HepG2 (cell line): Measurements from ENCODE around the gene NFKBIA. TPM values are rescaled to one million over a fixed set of nuclear protein-coding genes. Genes with fewer than 3 reads are reported as not detected.

Source experiments
- ATM ChIP-seq: fragments of 450-650 bp; IDR thresholded peaks from 2 replicates; pipeline ENCODE4 v1.7.1; 2017; ENCODE audit warnings: mild to moderate bottlenecking, borderline replicate concordance
- CERS6 ChIP-seq: sonication (generic); formaldehyde crosslinking; IDR thresholded peaks from 2 replicates; pipeline ENCODE4 v1.5.0; 2020; ENCODE audit warnings: missing genetic modification reagents
- DNMT1 ChIP-seq: sonication (generic); formaldehyde crosslinking; IDR thresholded peaks from 2 replicates; pipeline ENCODE4 v1.5.1; 2020; ENCODE audit warnings: mild to moderate bottlenecking, missing genetic modification reagents
- ETS1 ChIP-seq: sonication (generic); formaldehyde crosslinking; IDR thresholded peaks from 2 replicates; pipeline ENCODE4 v1.4.0; 2020; ENCODE audit warnings: missing genetic modification reagents
- JARID2 ChIP-seq: sonication (generic); formaldehyde crosslinking; IDR thresholded peaks from 2 replicates; pipeline ENCODE4 v1.8.1; 2023; ENCODE audit warnings: missing genetic modification reagents, inconsistent platforms; ENCODE audit not compliant: insufficient replicate concordance
- MED1 ChIP-seq: sonication (generic); formaldehyde crosslinking; IDR thresholded peaks from 2 replicates; pipeline ENCODE4 v1.4.0; 2020; ENCODE audit warnings: missing genetic modification reagents
- REST ChIP-seq, 2 experiments: IDR thresholded peaks; 2 replicates each; pipeline ENCODE4 v1.6.1; 2011 to 2012; ENCODE audit warnings: low read length in 2 of 2, borderline replicate concordance in 1 of 2, low read depth in 1 of 2, mild to moderate bottlenecking in 1 of 2, moderate library complexity in 1 of 2
- THYN1 ChIP-seq: sonication (generic); formaldehyde crosslinking; IDR thresholded peaks from 2 replicates; pipeline ENCODE4 v1.8.1; 2023; ENCODE audit warnings: low read depth, mild to moderate bottlenecking, moderate library complexity, missing genetic modification reagents, borderline replicate concordance
- ZBTB10 ChIP-seq: sonication (generic); formaldehyde crosslinking; IDR thresholded peaks from 2 replicates; pipeline ENCODE4 v1.4.0; 2020; ENCODE audit warnings: missing genetic modification reagents, borderline replicate concordance
- ZNF263 ChIP-seq: sonication (generic); formaldehyde crosslinking; IDR thresholded peaks from 2 replicates; pipeline ENCODE4 v1.4.0; 2020; ENCODE audit warnings: missing genetic modification reagents
- ZNF264 ChIP-seq: sonication (generic); formaldehyde crosslinking; IDR thresholded peaks from 2 replicates; pipeline ENCODE4 v1.4.0; 2020; ENCODE audit warnings: missing genetic modification reagents
- ZNF326 ChIP-seq: sonication (generic); formaldehyde crosslinking; IDR thresholded peaks from 2 replicates; pipeline ENCODE4 v1.4.0; 2020; ENCODE audit warnings: missing genetic modification reagents, borderline replicate concordance
- ZNF430 ChIP-seq: sonication (generic); formaldehyde crosslinking; IDR thresholded peaks from 2 replicates; pipeline ENCODE4 v1.9.0; 2021; ENCODE audit warnings: mild to moderate bottlenecking, missing genetic modification reagents
- ZNF441 ChIP-seq: sonication (generic); formaldehyde crosslinking; IDR thresholded peaks from 2 replicates; pipeline ENCODE4 v1.7.0; 2021; ENCODE audit warnings: missing genetic modification reagents, borderline replicate concordance
- ZNF550 ChIP-seq: sonication (generic); formaldehyde crosslinking; IDR thresholded peaks from 2 replicates; pipeline ENCODE4 v1.4.0; 2020; ENCODE audit warnings: mild to moderate bottlenecking, missing genetic modification reagents, borderline replicate concordance
- ZNF703 ChIP-seq: sonication (generic); formaldehyde crosslinking; IDR thresholded peaks from 2 replicates; pipeline ENCODE4 v1.5.1; 2020; ENCODE audit warnings: missing genetic modification reagents, mild to moderate bottlenecking, moderate library complexity, borderline replicate concordance
- ZNF878 ChIP-seq: sonication (generic); formaldehyde crosslinking; IDR thresholded peaks from 2 replicates; pipeline ENCODE4 v1.8.1; 2023; ENCODE audit warnings: mild to moderate bottlenecking, missing genetic modification reagents, moderate library complexity
- polyA plus RNA-seq, 8 experiments: library from polyadenylated mRNA; depleted of rRNA in 3 of 8; stranded (reverse) in 7 of 8; unstranded in 1 of 8; fragments of >200 nt; fragmentation: Illumina TruSeq in 4 of 8; extraction: Trizol in 4 of 8; gene quantifications; 2 replicates each; pipeline versions ENCODE4 v1.2.1 to v1.2.3, GENCODE V29; 2011 to 2016; ENCODE audit warnings: low read depth in 4 of 8, missing spikeins in 1 of 8, mixed read lengths in 1 of 8; ENCODE audit not compliant: insufficient read depth in 1 of 8
- total RNA-seq, 5 experiments: library from RNA; depleted of rRNA; stranded (reverse); fragments of >200 nt; fragmentation: Illumina TruSeq; extraction: Trizol; gene quantifications; 2 replicates each; pipeline ENCODE4 v1.2.3, GENCODE V29; 2016; ENCODE audit warnings: low read depth in 1 of 5

NFKBIA gene
- total and polyA plus RNA-seq, 2 of the 13 experiments (the other 11 are each of a cell fraction or from before 2014, with no cell fraction given), result 197 to 319 TPM

- no peak for TF ChIP-seq ETS1 (CRISPR knock-in tag)
- TF ChIP-seq CERS6 (CRISPR knock-in tag), result no peak
- TF ChIP-seq ZNF326, result no peak
- no peak for TF ChIP-seq ZNF430
- TF ChIP-seq ZNF703, result no peak
- no peak for TF ChIP-seq JARID2
- TF ChIP-seq REST (IDR thresholded peaks at IDR 0.05; ENCODE audit: borderline replicate concordance in 1 of 2, low read depth in 1 of 2, low read length in 2 of 2), result no peak
- TF ChIP-seq ZNF878 (CRISPR knock-in tag), result no peak
- TF ChIP-seq ZNF550 (CRISPR knock-in tag), result no peak
- no peak for TF ChIP-seq ZBTB10 (CRISPR knock-in tag)
- TF ChIP-seq MED1 (CRISPR knock-in tag), result no peak
- TF ChIP-seq ZNF441 (CRISPR knock-in tag), result no peak
- TF ChIP-seq DNMT1 (CRISPR knock-in tag), result peak; percentile 94; the same call in 1 of the 2 replicates
- peak; percentile 89; the same call in 1 of the 2 replicates for TF ChIP-seq ATM
- no peak for TF ChIP-seq THYN1 (CRISPR knock-in tag)
- no peak for TF ChIP-seq ZNF264
- TF ChIP-seq ZNF263 (CRISPR knock-in tag), result no peak
Observed at GRCh38 chr14:35352274-35353233, 52.0 kb downstream of the NFKBIA start (continued).
